SIG-M5 treated with dmso at 0.1 percent for 504 hours (cell line): ENCODE data around the gene RASSF10.

Experiments used
- DNase-seq: peaks from one replicate; lab custom pipeline; 2025; ENCODE audit not compliant: unreplicated experiment; lab: John Stamatoyannopoulos, UW

RASSF10 gene

DNA sequence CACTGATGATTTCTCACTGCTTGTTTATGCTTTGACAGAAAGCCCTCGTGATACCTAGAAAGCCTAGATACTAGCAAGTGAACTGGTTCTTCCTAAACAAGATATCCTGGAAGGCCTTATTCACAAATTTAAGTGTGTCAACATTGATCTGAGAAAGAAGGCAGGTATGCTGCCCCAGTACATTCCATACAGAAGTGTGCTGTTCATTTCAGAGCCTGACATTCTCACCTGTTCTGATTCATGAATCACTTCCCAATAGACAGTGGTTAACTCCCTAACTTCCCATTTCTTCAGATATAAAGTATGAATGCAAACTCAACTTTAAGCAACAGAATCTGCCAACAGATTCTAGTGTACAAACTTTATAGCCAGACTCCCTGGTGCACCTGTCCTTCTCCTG, 15.5 kb upstream of the RASSF10 start:
- no peak for DNase-seq

DNA sequence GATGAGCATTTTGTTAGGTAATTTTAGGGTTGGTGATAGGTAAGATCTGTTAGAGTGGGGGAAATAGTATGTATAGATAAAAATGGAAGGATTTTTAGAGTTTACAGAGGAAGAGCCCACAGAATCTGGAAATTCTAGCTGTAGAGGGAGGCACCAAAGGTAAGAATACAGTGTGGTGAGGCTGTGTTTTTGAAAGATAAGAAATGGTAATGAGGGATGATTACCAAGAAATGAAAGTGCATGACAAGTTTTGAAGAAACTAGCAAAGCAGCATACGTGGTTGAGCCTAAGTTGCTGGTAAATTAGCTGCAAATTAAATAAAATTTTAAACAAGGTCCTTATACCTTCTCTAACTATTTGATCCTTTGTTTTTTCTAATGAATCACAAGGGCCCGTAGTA, 14.6 kb upstream of the RASSF10 start:
- DNase-seq: no peak

GRCh38 chr11:12995188-12995587, 13.9 kb upstream of the RASSF10 start:
- no peak for DNase-seq

GRCh38 chr11:12995823-12996222, 13.3 kb upstream of the RASSF10 start:
- no peak for DNase-seq

- DNase-seq: no peak
Observed at GRCh38 chr11:12997168-12997567, 11.9 kb upstream of the RASSF10 start.

- no peak for DNase-seq
Observed at GRCh38 chr11:12998336-12998735, 10.8 kb upstream of the RASSF10 start.

DNA sequence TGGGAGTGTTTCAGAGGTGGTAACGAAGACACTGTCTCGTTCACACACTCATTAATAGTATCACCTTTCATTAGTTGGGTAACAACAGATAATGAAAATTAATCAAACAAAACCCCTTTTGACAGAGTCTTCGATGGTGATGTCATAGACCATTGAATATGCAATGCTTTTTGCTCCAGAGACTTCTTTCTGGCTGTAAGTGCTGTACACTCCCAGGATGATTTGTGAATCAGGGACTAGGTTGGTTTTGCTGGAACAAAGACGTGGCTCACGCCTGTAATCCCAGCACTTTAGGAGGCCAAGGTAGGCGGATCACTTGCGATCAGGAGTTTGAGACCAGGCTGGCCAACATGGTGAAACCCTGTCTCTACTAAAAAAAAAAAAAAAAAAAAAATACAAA, 9.5 kb upstream of the RASSF10 start:
- no peak for DNase-seq

GRCh38 chr11:13000116-13000515, 9.0 kb upstream of the RASSF10 start:
- no peak for DNase-seq

GRCh38 chr11:13000721-13001120, 8.4 kb upstream of the RASSF10 start:
- no peak for DNase-seq

- DNase-seq: no peak
Observed at GRCh38 chr11:13003736-13004493, 5.2 kb upstream of the RASSF10 start.

- no peak for DNase-seq
Observed at GRCh38 chr11:13007182-13008060, 1.7 kb upstream of the RASSF10 start.

GRCh38 chr11:13008061-13008435, 1.1 kb upstream of the RASSF10 start:
- DNase-seq: no peak

GRCh38 chr11:13009476-13009920, 382 bp downstream of the RASSF10 start:
- DNase-seq: no peak

DNA sequence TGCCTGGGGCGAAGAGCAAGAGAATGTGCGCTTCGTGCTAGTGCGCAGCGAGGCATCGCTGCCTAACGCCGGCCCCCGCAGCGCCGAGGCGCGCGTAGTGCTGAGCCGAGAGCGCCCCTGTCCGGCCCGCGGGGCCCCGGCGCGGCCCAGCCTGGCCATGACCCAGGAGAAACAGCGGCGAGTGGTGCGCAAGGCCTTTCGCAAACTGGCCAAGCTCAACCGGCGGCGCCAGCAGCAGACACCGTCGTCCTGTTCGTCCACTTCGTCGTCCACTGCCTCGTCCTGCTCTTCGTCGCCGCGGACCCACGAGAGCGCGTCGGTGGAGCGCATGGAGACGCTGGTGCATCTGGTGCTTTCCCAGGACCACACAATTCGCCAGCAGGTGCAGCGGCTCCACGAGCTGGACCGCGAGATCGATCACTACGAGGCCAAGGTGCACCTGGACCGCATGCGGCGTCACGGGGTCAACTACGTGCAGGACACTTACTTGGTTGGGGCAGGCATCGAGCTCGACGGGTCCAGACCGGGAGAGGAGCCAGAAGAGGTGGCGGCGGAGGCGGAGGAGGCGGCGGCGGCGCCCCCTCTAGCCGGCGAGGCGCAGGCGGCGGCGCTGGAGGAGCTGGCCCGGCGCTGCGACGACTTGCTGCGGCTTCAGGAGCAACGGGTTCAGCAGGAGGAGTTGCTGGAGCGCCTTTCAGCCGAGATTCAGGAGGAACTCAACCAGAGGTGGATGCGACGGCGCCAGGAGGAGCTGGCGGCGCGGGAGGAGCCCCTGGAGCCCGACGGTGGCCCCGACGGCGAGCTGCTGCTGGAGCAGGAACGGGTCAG, 1.0 kb downstream of the RASSF10 start:
- no peak for DNase-seq

DNA sequence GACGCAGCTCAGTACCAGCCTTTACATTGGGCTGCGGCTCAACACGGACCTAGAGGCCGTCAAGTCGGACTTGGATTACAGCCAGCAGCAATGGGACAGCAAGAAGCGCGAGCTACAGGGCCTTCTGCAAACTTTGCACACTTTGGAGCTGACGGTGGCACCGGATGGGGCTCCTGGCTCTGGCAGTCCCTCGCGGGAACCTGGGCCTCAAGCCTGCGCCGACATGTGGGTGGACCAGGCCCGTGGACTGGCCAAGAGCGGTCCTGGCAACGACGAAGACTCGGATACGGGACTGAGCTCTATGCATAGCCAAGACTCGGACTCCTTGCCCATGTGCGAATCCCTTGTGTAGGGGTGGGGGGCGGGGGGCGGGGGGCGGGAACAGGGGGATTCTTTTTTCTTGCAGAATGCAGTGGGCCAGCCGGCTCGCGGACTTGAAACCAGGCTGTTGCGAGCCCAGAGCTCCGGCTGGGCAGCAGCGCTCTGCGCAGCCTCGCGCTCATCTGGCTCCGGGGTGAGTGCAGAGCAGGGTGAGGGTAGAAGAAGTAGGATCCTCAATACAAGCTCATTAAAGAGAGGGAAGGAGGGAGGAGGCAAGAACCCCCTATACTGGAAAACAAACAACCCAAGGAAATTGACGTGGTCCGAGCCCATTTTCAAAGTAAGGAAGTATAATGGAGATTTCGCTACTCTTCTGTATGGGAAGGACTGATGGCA, 1.8 kb downstream of the RASSF10 start:
- DNase-seq: no peak

DNA sequence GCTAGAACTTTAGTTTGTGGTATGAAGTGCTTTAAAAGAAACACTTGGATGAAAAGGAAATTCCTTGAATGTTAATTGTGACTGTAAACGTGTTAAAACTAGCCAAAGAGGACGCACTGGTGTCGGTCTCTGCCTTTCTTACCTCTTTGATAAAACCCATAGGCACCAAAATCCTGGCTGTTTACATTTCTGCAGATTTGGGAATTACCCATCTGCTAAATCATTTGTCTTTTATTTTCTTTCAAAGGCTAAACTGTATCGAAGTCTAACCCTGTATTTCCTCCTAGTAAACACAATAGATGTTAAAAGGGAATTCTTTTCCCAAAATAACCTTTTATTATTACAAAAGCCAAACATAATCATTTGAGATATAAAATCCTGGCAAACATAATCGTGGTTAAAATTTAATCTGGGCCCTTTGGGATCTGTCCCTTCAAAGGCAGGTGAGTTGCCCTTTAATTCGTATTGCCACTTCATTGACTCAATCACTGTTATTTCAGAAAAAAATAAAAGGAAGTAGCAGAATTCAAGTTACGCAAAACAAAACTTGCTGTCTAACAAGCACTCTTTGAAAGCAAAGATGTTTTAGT, 2.4 kb downstream of the RASSF10 start:
- no peak for DNase-seq

- DNase-seq: no peak
Observed at GRCh38 chr11:13012056-13012661, 3.0 kb downstream of the RASSF10 start.

- no peak for DNase-seq
Observed at GRCh38 chr11:13013054-13013488, 4.0 kb downstream of the RASSF10 start.

- no peak for DNase-seq
Observed at GRCh38 chr11:13015753-13016152, 6.6 kb downstream of the RASSF10 start.

- DNase-seq: no peak
Observed at GRCh38 chr11:13016415-13016814, 7.3 kb downstream of the RASSF10 start.
